Neural cell (in vitro differentiated cells): Measurements from ENCODE around the gene PRR14. TPM values are rescaled to one million over a fixed set of nuclear protein-coding genes. Genes with fewer than 3 reads are reported as not detected.

Experiments used
- H2AFZ ChIP-seq: fragments of 200-600, 300-800 bp; sonication (generic), shearing (Covaris generic); 2 replicates; pipeline ENCODE4 v1.6.0; 2014; ENCODE audit warnings: low read depth, mild to moderate bottlenecking, antibody characterized with exemption, low read length, moderate library complexity
- H3F3A ChIP-seq: fragments of 200-600 bp; shearing (Covaris generic); 2 replicates; pipeline ENCODE4 v1.6.1; 2016; ENCODE audit warnings: mild to moderate bottlenecking, moderate library complexity, mixed read lengths, antibody characterized with exemption, low read length; ENCODE audit not compliant: insufficient read depth, poor library complexity, severe bottlenecking
- H3K27ac ChIP-seq: fragments of 200-600, 300-800 bp; sonication (generic), shearing (Covaris generic); 2 replicates; pipeline ENCODE4 v1.5.1; 2014; ENCODE audit warnings: mild to moderate bottlenecking, low read length, moderate library complexity
- H3K27me3 ChIP-seq: fragments of 300-800, 200-600 bp; sonication (generic), shearing (Covaris generic); 2 replicates; pipeline ENCODE4 v1.6.0; 2014; ENCODE audit warnings: mild to moderate bottlenecking, low read depth, low read length, moderate library complexity; ENCODE audit not compliant: insufficient read depth
- H3K36me3 ChIP-seq: fragments of 300-800, 200-600 bp; sonication (generic), shearing (Covaris generic); 2 replicates; pipeline ENCODE4 v1.5.1; 2014; ENCODE audit warnings: mild to moderate bottlenecking, antibody characterized with exemption, low read length, moderate library complexity; ENCODE audit not compliant: insufficient read depth
- H3K4me2 ChIP-seq: fragments of 300-800, 200-600 bp; sonication (generic), shearing (Covaris generic); 2 replicates; pipeline ENCODE4 v1.6.0; 2014; ENCODE audit warnings: mild to moderate bottlenecking, low read length
- H3K4me3 ChIP-seq: fragments of 300-800, 200-600 bp; sonication (generic), shearing (Covaris generic); 2 replicates; pipeline ENCODE4 v1.5.1; 2014; ENCODE audit warnings: mild to moderate bottlenecking, low read length, moderate library complexity
- H3K79me2 ChIP-seq: fragments of 200-600 bp; shearing (Covaris generic); replicated peaks from 2 replicates; pipeline ENCODE4 v1.6.0; 2014; ENCODE audit warnings: mild to moderate bottlenecking, low read length, moderate library complexity; ENCODE audit not compliant: insufficient read depth
- H3K9ac ChIP-seq: fragments of 300-800, 200-600 bp; sonication (generic), shearing (Covaris generic); 2 replicates; pipeline ENCODE4 v1.6.1; 2016; ENCODE audit warnings: mild to moderate bottlenecking, low read length, mixed read lengths
- H3K9me2 ChIP-seq: fragments of 200-600 bp; shearing (Covaris generic); 2 replicates; pipeline ENCODE4 v1.6.1; 2016; ENCODE audit warnings: mild to moderate bottlenecking, low read length, mixed read lengths; ENCODE audit not compliant: insufficient read depth
- H3K9me3 ChIP-seq: fragments of 200-600, 300-800 bp; sonication (generic), shearing (Covaris generic); 2 replicates; pipeline ENCODE4 v1.6.1; 2016; ENCODE audit warnings: mild to moderate bottlenecking, mixed run types, low read length, moderate library complexity, mixed read lengths
- H4K20me1 ChIP-seq: fragments of 200-600 bp; shearing (Covaris generic); 2 replicates; pipeline ENCODE4 v1.6.1; 2016; ENCODE audit warnings: mild to moderate bottlenecking, mixed run types; ENCODE audit not compliant: insufficient read depth
- EP300 ChIP-seq: fragments of 450-650 bp; conservative IDR thresholded peaks from 2 replicates; pipeline ENCODE4 v1.6.1; 2014; ENCODE audit warnings: antibody characterized with exemption, mild to moderate bottlenecking, moderate library complexity; ENCODE audit not compliant: poor library complexity, severe bottlenecking
- EZH2 ChIP-seq: fragments of 200-600, 300-800 bp; shearing (Covaris generic), sonication (generic); IDR thresholded peaks from 2 replicates; pipeline ENCODE4 v1.6.1; 2014; ENCODE audit warnings: antibody characterized with exemption, low read length, borderline replicate concordance, mild to moderate bottlenecking; ENCODE audit not compliant: insufficient read depth, poor library complexity, severe bottlenecking
- MXI1 ChIP-seq: fragments of 450-650 bp; conservative IDR thresholded peaks from 2 replicates; pipeline ENCODE4 v1.6.1; 2014; ENCODE audit warnings: antibody characterized with exemption, mild to moderate bottlenecking; ENCODE audit not compliant: poor library complexity, severe bottlenecking
- POLR2AphosphoS5 ChIP-seq: IDR thresholded peaks from 2 replicates; pipeline ENCODE4 v1.6.1; 2012
- RAD21 ChIP-seq: fragments of 450-650 bp; conservative IDR thresholded peaks from 2 replicates; pipeline ENCODE4 v1.6.1; 2014; ENCODE audit warnings: antibody characterized with exemption, mild to moderate bottlenecking, moderate library complexity
- SMC3 ChIP-seq: fragments of 450-650 bp; conservative IDR thresholded peaks from 2 replicates; pipeline ENCODE4 v1.6.1; 2014; ENCODE audit warnings: antibody characterized with exemption, mild to moderate bottlenecking, moderate library complexity; ENCODE audit not compliant: poor library complexity
- TAF1 ChIP-seq: IDR thresholded peaks from 2 replicates; pipeline ENCODE4 v1.6.1; 2012; ENCODE audit warnings: low read depth
- polyA plus RNA-seq: library from polyadenylated mRNA; depleted of rRNA; stranded (reverse); fragments of >200 nt; gene quantifications from 2 replicates; pipeline ENCODE4 v1.2.3, GENCODE V29; 2014
- TF ChIP-seq, protein P1 (sequence below): IDR thresholded peaks from 2 replicates; pipeline ENCODE4 v1.6.1; 2012; ENCODE audit warnings: borderline replicate concordance
- TF ChIP-seq, protein P2 (sequence below): fragments of 450-650 bp; IDR thresholded peaks from 2 replicates; pipeline ENCODE4 v1.5.1; 2014; ENCODE audit warnings: antibody characterized with exemption, mild to moderate bottlenecking, moderate library complexity; ENCODE audit not compliant: poor library complexity, severe bottlenecking

Gene PRR14
- polyA plus RNA-seq, 1 donor from 2014 or later: 23.3 TPM

DNA sequence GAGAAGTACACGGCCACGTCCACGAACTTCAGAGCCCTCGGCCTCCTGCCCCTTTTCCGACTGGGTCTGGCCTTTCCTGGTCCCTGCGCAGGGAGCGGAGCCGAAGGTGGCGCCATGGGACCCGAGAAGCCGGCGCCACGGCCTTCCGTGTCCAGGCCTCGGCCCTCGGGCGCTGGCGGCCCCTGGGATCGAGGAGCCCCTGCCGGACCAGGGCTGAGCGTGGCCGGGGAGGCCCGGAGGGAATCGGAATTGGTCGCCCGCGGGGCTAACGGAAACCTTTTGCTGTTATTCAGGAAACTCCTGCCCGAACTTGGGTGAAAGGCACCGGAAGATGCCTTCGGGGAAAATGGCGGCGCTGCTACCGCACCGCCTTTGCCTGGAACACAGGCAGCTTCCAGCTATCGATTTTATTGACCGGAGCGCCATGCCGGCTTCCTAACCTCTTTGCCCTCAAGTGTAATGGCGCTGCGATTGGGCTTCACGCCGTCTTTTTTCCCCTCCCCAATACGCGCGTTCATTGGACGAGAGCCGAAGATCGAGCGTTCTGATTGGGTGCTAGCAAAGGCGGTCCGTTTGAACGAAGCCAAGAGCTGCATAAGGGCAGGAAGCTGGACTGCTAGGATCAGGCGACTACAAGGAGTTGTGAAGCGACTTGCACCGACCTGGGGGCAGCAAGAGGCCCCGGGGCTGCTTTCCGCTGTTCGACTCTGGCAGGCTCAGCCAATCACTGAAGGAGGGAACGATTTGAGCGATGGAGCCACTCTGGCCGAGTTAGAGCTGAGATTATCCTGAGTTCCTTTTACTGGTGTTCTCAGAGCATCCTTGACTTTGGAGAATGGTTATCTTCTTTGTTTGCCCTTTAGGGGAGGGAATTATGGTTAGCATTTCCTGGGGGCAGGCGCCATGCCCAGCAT, 40.6 kb upstream of the PRR14 start, which contains the start of gene ZNF689:
Gene ZNF689 (minus strand): TSS at position 464 of the 914 bp plus-strand sequence. CDS start 348 bp downstream, at position 116.
- Histone ChIP-seq H3K27me3 (no peaks in the 10 kb centered on the region), H3F3A (no peaks in the 10 kb centered on the region), H3K4me2 (peak within 1 kb of the TSS; percentile 84), H3K79me2 (peaks cover 10% of the 10 kb centered on the region), H3K36me3 (no peaks in the 10 kb centered on the region), H2AFZ (peak within 1 kb of the TSS; percentile 100), H3K4me3 (peak within 1 kb of the TSS; percentile 97), H3K27ac (peak within 1 kb of the TSS; percentile 90), H3K9me2 (no peaks in the 10 kb centered on the region), H3K9me3 (no peaks in the 10 kb centered on the region), H4K20me1 (no peaks in the 10 kb centered on the region), H3K9ac (peak within 1 kb of the TSS; percentile 96)
- TF ChIP-seq MXI1 (peak; percentile 86), TAF1 (peak; percentile 70), EP300 (peak; percentile 26), RAD21 (peak; percentile 37), EZH2 (no peak), SMC3 (peak; percentile 30), POLR2AphosphoS5 (peak; percentile 70)
- TF ChIP-seq, protein P1, sequence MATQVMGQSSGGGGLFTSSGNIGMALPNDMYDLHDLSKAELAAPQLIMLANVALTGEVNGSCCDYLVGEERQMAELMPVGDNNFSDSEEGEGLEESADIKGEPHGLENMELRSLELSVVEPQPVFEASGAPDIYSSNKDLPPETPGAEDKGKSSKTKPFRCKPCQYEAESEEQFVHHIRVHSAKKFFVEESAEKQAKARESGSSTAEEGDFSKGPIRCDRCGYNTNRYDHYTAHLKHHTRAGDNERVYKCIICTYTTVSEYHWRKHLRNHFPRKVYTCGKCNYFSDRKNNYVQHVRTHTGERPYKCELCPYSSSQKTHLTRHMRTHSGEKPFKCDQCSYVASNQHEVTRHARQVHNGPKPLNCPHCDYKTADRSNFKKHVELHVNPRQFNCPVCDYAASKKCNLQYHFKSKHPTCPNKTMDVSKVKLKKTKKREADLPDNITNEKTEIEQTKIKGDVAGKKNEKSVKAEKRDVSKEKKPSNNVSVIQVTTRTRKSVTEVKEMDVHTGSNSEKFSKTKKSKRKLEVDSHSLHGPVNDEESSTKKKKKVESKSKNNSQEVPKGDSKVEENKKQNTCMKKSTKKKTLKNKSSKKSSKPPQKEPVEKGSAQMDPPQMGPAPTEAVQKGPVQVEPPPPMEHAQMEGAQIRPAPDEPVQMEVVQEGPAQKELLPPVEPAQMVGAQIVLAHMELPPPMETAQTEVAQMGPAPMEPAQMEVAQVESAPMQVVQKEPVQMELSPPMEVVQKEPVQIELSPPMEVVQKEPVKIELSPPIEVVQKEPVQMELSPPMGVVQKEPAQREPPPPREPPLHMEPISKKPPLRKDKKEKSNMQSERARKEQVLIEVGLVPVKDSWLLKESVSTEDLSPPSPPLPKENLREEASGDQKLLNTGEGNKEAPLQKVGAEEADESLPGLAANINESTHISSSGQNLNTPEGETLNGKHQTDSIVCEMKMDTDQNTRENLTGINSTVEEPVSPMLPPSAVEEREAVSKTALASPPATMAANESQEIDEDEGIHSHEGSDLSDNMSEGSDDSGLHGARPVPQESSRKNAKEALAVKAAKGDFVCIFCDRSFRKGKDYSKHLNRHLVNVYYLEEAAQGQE: peak; percentile 81
- TF ChIP-seq, protein P2, sequence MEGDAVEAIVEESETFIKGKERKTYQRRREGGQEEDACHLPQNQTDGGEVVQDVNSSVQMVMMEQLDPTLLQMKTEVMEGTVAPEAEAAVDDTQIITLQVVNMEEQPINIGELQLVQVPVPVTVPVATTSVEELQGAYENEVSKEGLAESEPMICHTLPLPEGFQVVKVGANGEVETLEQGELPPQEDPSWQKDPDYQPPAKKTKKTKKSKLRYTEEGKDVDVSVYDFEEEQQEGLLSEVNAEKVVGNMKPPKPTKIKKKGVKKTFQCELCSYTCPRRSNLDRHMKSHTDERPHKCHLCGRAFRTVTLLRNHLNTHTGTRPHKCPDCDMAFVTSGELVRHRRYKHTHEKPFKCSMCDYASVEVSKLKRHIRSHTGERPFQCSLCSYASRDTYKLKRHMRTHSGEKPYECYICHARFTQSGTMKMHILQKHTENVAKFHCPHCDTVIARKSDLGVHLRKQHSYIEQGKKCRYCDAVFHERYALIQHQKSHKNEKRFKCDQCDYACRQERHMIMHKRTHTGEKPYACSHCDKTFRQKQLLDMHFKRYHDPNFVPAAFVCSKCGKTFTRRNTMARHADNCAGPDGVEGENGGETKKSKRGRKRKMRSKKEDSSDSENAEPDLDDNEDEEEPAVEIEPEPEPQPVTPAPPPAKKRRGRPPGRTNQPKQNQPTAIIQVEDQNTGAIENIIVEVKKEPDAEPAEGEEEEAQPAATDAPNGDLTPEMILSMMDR: peak; percentile 44

DNA sequence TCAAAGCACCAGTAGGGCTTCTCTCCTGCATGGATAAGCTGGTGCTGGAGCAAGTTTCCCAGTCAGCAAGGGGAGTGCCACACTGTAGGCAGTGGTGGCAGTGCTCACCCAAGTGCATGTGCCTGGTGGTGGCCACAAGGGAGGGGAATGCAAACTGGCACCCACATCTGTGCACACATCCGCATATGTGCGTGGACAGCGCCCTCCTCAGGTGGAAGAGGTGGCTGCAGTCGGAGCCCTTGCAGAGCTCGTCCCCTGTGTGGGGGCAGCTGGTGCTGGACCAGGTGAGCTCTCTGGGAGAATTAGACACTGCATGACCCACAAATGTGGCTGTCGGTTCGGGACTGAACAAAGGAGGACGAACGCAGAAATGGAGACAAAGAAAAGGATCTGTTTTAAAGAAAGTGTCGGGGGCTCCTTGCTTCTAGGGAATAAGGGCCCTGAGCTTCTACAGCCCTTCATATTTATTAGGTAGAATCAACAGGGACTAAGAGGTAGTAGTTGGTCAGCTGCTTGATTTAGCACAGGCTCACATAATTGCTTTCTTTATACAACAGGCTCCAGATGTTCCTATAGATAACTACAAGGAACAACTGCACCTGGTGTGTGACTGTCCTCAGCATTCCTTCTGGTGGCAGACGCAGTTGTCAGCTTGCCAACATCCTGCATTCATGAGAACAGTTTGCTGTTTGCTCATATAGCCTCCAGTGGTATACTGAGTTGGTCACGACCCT, 35.2 kb upstream of the PRR14 start:
- no peak overlapping the region for H2AFZ ChIP-seq
- no peaks in the 10 kb centered on the region for H3K79me2 ChIP-seq
- no peaks in the 10 kb centered on the region for H3K27me3 ChIP-seq
- H4K20me1 ChIP-seq: no peaks in the 10 kb centered on the region
- H3K9me3 ChIP-seq: no peaks in the 10 kb centered on the region
- H3K9me2 ChIP-seq: no peaks in the 10 kb centered on the region
- H3F3A ChIP-seq: no peaks in the 10 kb centered on the region
- no peak overlapping the region for H3K9ac ChIP-seq
- no peak overlapping the region for H3K4me3 ChIP-seq
- H3K4me2 ChIP-seq: no peak overlapping the region
- TF ChIP-seq, protein P2: peak; percentile 62
- TF ChIP-seq, protein P1: no peak
- TF ChIP-seq POLR2AphosphoS5 (no peak), RAD21 (peak; percentile 41)
- no peak overlapping the region for H3K27ac ChIP-seq
- no peaks in the 10 kb centered on the region for H3K36me3 ChIP-seq
